Ovary (tissue), 3 donors: ENCODE data around the gene LOXL1.

ENCODE experiments used
- CTCF ChIP-seq, 3 donors: fragments of 450-650 bp in 2 of 3; fragments of 200-600 bp in 1 of 3; IDR thresholded peaks; one replicate each; pipeline versions ENCODE4 v1.5.1 to v1.8.0; 2016 to 2022; ENCODE audit warnings: antibody characterized with exemption in 3 of 3, mild to moderate bottlenecking in 1 of 3
- EP300 ChIP-seq: sonication (generic); formaldehyde crosslinking; IDR thresholded peaks from one replicate; pipeline ENCODE4 v1.6.1; 2017; ENCODE audit warnings: antibody characterized with exemption
- donor health status: DM: no; HTN: no; CAD: no.

GRCh38 chr15:73937726-73938125 lies 11.5 kb downstream of the LOXL1 start:
- TF ChIP-seq CTCF (IDR thresholded peaks at IDR 0.05) = no peak
- no peak for TF ChIP-seq EP300
